Thoracic aorta (tissue), 2 donors: Measurements from ENCODE around the gene LARP4. TPM values are rescaled to one million over a fixed set of nuclear protein-coding genes. Genes with fewer than 3 reads are reported as not detected.

Source experiments
- ATAC-seq: fragments of 150-250 bp; one replicate; pipeline ENCODE4 v1.8.0; 2017; ENCODE audit warnings: low read depth; ENCODE audit not compliant: insufficient number of reproducible peaks, low FRiP score
- DNase-seq: peaks from one replicate; pipeline ENCODE4 v3.0.0-alpha.2; 2020; ENCODE audit warnings: low spot score
- H3K27ac ChIP-seq, 2 donors: fragments of 200-600 bp; sonication (generic); 1 replicate in 1 of 2; 2 replicates in 1 of 2; pipeline ENCODE4 v1.5.1; 2016; ENCODE audit warnings: mild to moderate bottlenecking in 2 of 2, moderate library complexity in 2 of 2
- H3K27me3 ChIP-seq: fragments of 200-600 bp; sonication (generic); replicated peaks from 2 replicates; pipeline ENCODE4 v1.6.0; 2016; ENCODE audit warnings: mild to moderate bottlenecking; ENCODE audit not compliant: insufficient read depth
- H3K36me3 ChIP-seq: fragments of 200-600 bp; sonication (generic); one replicate; pipeline ENCODE4 v1.5.1; 2016
- H3K4me1 ChIP-seq, 2 donors: fragments of 200-600 bp; sonication (generic); 1 replicate in 1 of 2; 2 replicates in 1 of 2; pipeline versions ENCODE4 v1.5.1 to v1.6.0; 2016; ENCODE audit warnings: low read depth in 2 of 2, mild to moderate bottlenecking in 1 of 2; ENCODE audit not compliant: control insufficient read depth in 1 of 2
- H3K4me3 ChIP-seq: fragments of 200-600 bp; sonication (generic); 2 replicates; pipeline ENCODE4 v1.5.1; 2016; ENCODE audit warnings: mild to moderate bottlenecking
- H3K9me3 ChIP-seq: fragments of 200-600 bp; sonication (generic); 2 replicates; pipeline ENCODE4 v1.5.1; 2016
- total RNA-seq, 2 donors: library from RNA; depleted of rRNA; stranded (reverse); fragments of >200 nt; gene quantifications; one replicate each; pipeline versions ENCODE4 v1.1.0 to v1.2.3, GENCODE V29; 2016
- TF ChIP-seq, protein P1 (sequence below): fragments of 200-600 bp; sonication (generic); IDR thresholded peaks from one replicate; pipeline ENCODE4 v1.5.1; 2019; ENCODE audit warnings: antibody characterized with exemption

Gene LARP4
- total RNA-seq, 2 donors from 2014 or later = 13.1 to 73.5 TPM

DNA sequence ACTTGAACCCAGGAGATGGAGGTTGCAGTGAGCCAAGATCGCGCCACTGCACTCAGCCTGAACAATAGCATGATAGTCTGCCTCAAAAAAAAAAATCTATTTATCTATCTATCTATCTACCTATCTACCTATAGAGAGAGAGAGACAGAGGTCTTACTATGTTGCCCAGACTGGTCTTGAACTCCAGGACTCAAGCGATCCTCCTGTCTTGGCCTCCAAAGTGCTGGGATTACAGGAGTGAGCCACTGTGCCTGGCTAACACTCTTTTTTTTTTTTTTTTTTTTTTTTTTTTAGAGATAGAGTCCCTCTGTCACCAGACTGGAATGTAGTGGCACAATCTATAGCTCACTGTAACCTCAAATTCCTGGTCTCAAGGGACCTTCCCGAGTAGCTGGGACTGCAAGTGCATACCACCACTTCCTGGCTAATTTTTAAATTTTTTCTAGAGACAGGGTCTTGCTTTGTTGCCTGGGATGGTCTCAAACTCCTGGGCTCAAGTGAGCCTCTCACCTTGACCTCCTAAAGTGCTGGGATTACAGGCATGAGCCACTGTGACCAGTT, 6.1 kb upstream of the LARP4 start:
- H3K27me3 ChIP-seq = no peaks in the 10 kb centered on the region
- DNase-seq = no peak
- peaks cover 0 to 2% of the 10 kb centered on the region in 2 donors for H3K4me1 ChIP-seq
- no peak for ATAC-seq
- H3K9me3 ChIP-seq = no peaks in the 10 kb centered on the region
- H3K4me3 ChIP-seq = no peak overlapping the region
- no peak overlapping the region for H3K27ac ChIP-seq
- TF ChIP-seq, protein P1, sequence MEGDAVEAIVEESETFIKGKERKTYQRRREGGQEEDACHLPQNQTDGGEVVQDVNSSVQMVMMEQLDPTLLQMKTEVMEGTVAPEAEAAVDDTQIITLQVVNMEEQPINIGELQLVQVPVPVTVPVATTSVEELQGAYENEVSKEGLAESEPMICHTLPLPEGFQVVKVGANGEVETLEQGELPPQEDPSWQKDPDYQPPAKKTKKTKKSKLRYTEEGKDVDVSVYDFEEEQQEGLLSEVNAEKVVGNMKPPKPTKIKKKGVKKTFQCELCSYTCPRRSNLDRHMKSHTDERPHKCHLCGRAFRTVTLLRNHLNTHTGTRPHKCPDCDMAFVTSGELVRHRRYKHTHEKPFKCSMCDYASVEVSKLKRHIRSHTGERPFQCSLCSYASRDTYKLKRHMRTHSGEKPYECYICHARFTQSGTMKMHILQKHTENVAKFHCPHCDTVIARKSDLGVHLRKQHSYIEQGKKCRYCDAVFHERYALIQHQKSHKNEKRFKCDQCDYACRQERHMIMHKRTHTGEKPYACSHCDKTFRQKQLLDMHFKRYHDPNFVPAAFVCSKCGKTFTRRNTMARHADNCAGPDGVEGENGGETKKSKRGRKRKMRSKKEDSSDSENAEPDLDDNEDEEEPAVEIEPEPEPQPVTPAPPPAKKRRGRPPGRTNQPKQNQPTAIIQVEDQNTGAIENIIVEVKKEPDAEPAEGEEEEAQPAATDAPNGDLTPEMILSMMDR = no peak
- H3K36me3 ChIP-seq = no peaks in the 10 kb centered on the region

DNA sequence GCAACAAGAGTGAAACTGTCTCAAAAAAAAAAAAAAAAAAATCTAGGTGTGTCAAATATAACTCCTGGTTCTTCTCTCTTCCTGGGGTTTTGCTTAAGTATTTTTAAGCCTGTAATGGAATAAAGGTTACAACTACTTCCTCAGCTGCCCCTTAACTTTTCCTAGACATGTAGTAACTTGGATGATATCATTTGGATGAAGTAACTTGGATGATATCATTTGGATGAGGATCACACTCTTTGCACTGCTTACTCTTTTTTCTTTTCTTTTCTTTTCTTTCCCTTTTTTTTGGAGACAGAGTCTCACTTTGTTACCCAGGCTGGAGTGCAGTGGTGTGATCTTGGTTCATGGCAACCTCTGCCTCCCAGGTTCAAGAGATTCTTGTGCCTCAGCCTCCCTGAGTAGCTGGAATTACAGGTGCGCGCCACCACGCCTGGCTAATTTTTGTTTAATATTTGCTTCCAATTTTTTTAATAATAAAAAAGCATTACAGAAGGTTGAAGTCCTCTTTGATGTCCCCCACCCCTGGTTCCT, 3.5 kb upstream of the LARP4 start:
- Histone ChIP-seq H3K27me3 (no peaks in the 10 kb centered on the region), H3K27ac (no peak overlapping the region), H3K36me3 (no peaks in the 10 kb centered on the region), H3K4me3 (no peak overlapping the region), H3K9me3 (no peaks in the 10 kb centered on the region), H3K4me1 (peaks cover 0 to under 1% of the 10 kb centered on the region in 2 donors)
- DNase-seq (no peak), ATAC-seq (no peak)
- TF ChIP-seq, protein P1 = no peak

- Histone ChIP-seq H3K27ac (no peak overlapping the region), H3K36me3 (no peaks in the 10 kb centered on the region), H3K9me3 (no peaks in the 10 kb centered on the region), H3K4me1 (peaks cover 15 to 16% of the 10 kb centered on the region in 2 donors), H3K27me3 (no peaks in the 10 kb centered on the region), H3K4me3 (no peak overlapping the region)
- TF ChIP-seq, protein P1 = no peak
- ATAC-seq (no peak), DNase-seq (no peak)
Measured at GRCh38 chr12:50398931-50399330, 1.8 kb upstream of the LARP4 start.

- ATAC-seq (no peak), DNase-seq (no peak)
- Histone ChIP-seq H3K9me3 (no peaks in the 10 kb centered on the region), H3K4me1 (peaks cover 15 to 27% of the 10 kb centered on the region in 2 donors), H3K4me3 (peak overlapping the region; percentile 96), H3K27me3 (no peaks in the 10 kb centered on the region), H3K27ac (peak overlapping the region; percentile 86 to 91), H3K36me3 (no peaks in the 10 kb centered on the region)
- TF ChIP-seq, protein P1 = no peak
Measured at GRCh38 chr12:50400104-50400637, 514 bp upstream of the LARP4 start.

DNA sequence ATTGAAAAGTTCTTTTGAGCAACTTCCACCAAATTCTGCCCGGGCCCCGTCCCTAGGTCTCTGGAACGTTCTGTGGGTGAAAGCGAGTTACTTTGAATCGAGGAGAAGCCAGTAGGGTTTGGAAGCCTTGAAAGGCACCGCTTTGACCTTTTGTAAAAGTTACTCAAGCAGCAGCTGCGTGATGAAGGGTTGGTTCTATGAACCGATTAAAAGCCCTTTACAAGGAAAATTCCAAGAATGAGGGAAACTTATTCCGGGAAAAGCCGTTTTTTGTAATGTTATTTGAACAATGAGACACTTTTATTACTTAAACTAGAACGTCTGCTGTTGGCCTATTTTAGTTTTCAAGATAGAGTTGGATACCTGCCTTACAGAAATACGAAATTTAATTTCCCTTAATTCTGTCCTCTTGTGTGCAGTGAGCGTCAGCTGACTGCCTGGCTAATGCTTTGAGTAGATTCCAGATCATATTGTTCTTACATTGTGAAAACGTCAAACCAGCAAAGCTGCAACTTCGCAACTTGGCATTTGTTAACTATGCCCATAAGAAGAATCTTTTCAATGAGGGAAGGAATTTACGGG, 906 bp downstream of the LARP4 start:
- ATAC-seq (no peak), DNase-seq (no peak)
- Histone ChIP-seq H3K4me1 (peaks cover 19 to 28% of the 10 kb centered on the region in 2 donors), H3K27me3 (no peaks in the 10 kb centered on the region), H3K4me3 (peak overlapping the region; percentile 96), H3K36me3 (no peaks in the 10 kb centered on the region), H3K9me3 (no peaks in the 10 kb centered on the region), H3K27ac (peak overlapping the region; percentile 86 to 91)
- TF ChIP-seq, protein P1 = no peak
